ENCODE data around the gene C2orf92.
"Not testable (repeated sequence)": the region's sequence is repeated elsewhere in the genome, so short reads cannot be mapped to it uniquely, and the experiment has no call there.

The C2orf92 gene

DNA sequence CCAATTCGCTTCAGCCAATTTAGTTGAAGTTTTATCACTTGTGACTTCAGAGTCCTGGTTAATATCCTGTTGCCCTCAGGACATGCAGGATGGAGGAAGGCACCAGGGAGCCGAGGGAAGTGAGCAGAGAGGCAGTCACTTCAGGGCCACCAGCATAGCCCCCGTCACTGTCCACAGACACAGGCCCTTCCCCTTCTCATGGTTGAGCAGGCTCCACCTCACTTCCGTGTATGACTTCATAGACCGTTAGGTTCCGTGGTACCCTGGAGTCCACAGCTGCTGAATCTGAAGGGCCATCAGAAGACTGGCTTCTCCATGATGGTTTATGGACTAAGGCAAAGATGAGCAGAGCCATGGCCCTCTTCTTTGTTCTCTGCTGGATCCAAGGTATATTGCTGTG is at the start of gene C2orf92:
Gene C2orf92, plus strand, starts transcription at position 266 of the 400 bp plus-strand sequence. Its CDS starts 76 bp downstream, at position 342.
- no peak for DNase-seq

- DNase-seq, result not testable (repeated sequence)
Observed at GRCh38 chr2:97620492-97620891, 49.0 kb upstream of the C2orf92 start.

GRCh38 chr2:97622976-97623375 is 46.5 kb upstream of the C2orf92 start:
- DNase-seq, result not testable (repeated sequence)

GRCh38 chr2:97625354-97626048 is 44.0 kb upstream of the C2orf92 start:
- not testable (repeated sequence) for DNase-seq

DNA sequence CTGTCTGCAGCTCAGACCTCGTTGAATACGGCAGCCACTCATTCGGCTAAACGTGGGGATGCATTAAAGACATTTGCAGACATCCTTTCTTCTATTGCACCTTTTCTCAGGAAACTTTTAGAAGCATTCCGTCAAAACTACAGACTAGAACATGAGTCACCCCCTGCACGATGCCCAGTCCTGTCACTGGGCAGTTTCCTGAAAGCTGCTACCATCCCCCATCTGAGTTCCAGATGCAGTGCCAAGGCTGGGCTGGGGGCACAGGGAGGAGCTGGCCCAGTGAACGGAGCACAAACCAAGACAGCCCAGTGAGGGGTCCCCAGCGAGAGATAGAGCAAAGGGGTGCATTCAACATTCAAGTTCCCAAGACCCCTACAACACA is 43.5 kb upstream of the C2orf92 start:
- not testable (repeated sequence) for DNase-seq

- DNase-seq, result no peak
Observed at GRCh38 chr2:97644023-97644717, 25.3 kb upstream of the C2orf92 start.

GRCh38 chr2:97645112-97645694 is 24.3 kb upstream of the C2orf92 start:
- no peak for DNase-seq

- DNase-seq, result peak; percentile 98 to 99
Observed at GRCh38 chr2:97645695-97646629, 23.6 kb upstream of the C2orf92 start, which contains the start of gene COX5B. TSS of gene COX5B (plus strand) at chr2:97646062. CDS start at chr2:97646087, 25 bp downstream.

DNA sequence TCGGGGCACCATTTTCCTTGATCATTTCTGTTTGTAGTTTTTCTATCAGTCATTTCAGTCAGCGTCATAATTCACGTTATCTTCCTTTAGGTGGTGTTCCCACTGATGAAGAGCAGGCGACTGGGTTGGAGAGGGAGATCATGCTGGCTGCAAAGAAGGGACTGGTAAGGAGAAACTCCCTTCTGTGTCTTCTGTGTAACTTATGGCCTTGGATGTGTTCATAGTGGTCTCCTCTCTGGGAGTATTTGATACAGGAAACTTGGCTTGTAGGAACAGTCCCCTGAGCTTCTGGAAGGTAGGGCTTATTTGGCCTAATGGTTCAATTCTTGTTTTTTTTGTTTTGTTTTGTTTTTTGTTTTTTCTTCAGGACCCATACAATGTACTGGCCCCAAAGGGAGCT is 22.5 kb upstream of the C2orf92 start:
- no peak for DNase-seq

GRCh38 chr2:97651114-97651513 is 18.4 kb upstream of the C2orf92 start:
- DNase-seq, result no peak

DNA sequence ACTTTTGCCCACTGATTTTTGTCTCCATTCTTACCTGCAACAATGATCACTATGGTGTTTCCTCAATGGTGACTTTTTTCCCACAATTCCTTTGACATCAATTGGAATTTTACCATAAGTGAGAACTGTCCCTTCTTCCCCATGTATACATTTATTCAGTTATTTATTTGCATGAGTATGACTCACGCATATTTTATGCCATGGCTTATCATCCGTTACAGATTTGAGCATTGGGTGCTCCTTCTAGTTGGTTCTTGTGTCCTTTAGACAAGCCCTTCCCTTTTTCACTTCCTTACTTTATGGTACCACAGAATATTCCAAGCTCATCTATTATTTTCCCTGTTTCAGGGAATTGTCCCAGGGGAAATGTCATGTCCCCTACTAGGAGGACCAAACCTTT is 16.0 kb upstream of the C2orf92 start:
- DNase-seq, result no peak

DNA sequence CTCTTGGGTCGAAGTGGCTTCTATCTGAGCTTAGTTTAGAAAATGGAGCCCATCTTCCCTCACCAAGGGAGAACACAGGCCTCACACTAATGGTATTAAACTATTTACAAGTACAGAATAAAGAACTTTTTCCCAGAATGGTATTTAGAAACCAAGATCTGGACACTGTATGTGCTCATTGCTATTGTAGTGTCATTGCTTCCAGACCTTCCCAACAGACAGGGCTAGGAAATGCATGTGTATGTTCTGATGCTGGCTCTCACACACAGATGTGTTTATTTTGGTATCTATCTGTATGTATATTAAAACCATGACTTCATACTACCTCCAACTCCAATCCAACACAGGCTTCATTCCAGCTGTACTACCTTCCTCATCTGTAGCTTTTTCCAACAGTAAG is 15.6 kb upstream of the C2orf92 start:
- DNase-seq, result no peak

- no peak for DNase-seq
Observed at GRCh38 chr2:97654309-97654708, 15.2 kb upstream of the C2orf92 start.

- no peak for DNase-seq
Observed at GRCh38 chr2:97654791-97655190, 14.7 kb upstream of the C2orf92 start.

DNA sequence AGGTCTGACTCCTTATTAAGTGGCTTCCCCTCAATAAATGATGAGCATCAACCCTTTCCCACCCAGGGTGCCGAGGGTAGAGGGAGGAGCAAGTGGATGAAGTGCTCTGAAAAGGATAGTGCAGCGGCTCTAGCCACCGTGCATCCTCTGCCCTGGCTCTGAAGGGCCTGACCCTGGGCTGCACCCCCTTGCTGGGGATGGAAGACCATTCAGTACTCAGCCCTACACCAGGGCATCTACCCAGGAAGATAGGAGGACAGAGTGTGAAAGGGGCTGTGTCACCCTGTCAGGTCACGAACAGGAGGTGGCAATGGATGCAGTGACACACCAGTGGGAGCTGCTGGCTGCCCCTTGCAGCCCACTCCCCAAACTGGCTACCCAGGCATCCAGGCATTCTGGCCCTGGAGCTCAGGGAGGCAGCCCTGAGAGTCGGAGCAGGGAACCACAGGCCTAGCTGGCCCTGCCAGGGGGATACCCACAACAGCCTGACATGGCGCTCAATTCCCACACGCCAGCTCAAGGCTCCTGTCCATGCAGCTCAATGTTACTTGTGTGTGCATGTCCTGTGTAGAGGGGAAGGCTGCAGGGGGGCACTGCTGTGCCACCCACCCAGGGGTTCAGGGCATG is 13.3 kb upstream of the C2orf92 start:
- no peak for DNase-seq

- DNase-seq, result no peak
Observed at GRCh38 chr2:97656905-97657587, 12.5 kb upstream of the C2orf92 start.

DNA sequence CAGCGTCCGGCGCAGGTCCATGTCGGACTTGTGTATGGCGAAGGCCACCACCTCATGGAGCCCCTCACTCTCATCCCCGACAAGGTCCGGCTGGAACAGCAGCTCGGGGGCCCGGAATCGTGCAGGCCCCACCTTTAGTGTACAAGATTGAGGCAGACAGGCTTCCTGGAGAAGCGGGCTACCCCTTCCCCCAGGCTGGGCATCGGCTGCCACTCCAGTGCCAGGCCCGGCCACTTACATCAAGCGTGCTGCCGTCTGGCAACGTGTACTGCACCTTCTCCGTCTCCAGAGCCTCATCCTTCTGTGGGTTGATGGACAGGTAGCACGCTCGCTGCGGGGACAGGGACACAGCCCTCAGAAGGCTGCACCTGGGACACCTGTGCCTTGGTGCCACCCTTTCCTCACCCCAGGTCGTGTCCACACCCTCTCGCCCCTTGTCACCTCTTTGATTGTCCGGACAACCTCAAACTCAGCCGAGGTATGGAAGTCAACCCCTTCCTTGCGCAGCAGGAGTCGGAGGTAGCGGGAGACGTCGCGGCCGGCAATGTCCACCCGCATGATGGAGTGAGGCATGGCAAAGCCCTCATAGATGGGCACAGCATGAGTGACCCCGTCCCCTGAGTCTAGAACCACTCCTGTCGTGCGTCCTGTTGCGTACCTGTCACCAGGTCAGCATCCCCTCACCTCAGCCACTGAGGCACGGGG is 11.4 kb upstream of the C2orf92 start:
- DNase-seq, result no peak

GRCh38 chr2:97658691-97659157 is 10.8 kb upstream of the C2orf92 start:
- DNase-seq, result no peak

DNA sequence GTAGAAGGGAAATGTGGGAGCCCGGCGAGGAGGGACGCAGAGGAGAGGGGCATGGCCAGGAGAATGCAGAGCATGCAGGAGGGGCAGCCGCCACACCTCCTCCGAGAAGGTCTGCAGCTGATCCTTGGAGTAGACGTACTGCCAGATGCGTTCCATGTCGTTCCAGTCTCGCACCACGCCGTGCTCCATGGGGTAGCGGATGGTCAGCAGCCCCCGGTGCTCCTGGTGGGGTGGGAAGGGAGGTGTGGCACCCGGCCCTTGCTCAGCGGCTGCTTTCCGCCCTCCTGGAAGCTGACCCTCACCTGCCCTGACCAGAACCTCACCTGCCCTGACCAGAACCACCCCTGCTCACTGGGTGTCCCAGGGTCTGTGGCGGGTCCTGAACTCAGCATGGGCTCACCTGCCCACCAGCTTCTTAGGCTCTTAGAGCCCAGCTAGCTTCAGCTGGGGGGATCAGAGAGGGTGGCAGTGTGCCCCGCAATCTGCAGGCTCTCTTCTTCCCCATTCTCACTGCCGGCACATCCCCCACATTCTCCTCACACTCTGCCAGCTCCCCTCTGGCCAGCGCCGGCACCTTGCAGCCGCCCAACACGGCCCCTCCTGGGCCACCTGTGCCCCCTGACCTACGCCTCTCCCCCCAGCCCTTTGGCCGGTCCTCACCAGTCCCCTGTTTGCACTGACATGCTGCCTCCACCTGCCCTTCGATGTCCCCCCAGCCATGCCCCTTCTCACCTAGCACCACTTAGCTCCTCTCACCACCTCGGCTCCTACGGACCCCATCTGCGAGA is 10.1 kb upstream of the C2orf92 start:
- DNase-seq, result no peak
